ENCODE data around the gene VPS37D.
"Not testable (repeated sequence)": the region's sequence is repeated elsewhere in the genome, so short reads cannot be mapped to it uniquely, and the experiment has no call there.

The VPS37D gene

GRCh38 chr7:73669288-73669701 lies 1.7 kb downstream of the VPS37D start:
- no peak overlapping the region for H3K9ac ChIP-seq (ENCODE audit: low read depth, low read length)
- H3K4me1 ChIP-seq (ENCODE audit: insufficient read depth, low read length) = peaks cover 4% of the 10 kb centered on the region; the same call in 1 of the 2 replicates
- H3K27ac ChIP-seq (ENCODE audit: low read length) = no peak overlapping the region
- peaks cover 19% of the 10 kb centered on the region for H3K27me3 ChIP-seq (ENCODE audit: insufficient read depth, low read length)
- no peak overlapping the region for H3K4me3 ChIP-seq (ENCODE audit: low read length)
- H3K9me3 ChIP-seq (ENCODE audit: insufficient read depth, low read depth, low read length) = no peaks in the 10 kb centered on the region
- H3K36me3 ChIP-seq (ENCODE audit: insufficient read depth, low read depth, low read length) = no peaks in the 10 kb centered on the region

- no peaks in the 10 kb centered on the region for H3K9me3 ChIP-seq (ENCODE audit: insufficient read depth, low read depth, low read length)
- peaks cover 4% of the 10 kb centered on the region; the same call in 1 of the 2 replicates for H3K4me1 ChIP-seq (ENCODE audit: insufficient read depth, low read length)
- H3K4me3 ChIP-seq (ENCODE audit: low read length) = no peak overlapping the region
These were observed 2.3 kb downstream of the VPS37D start for GRCh38 chr7:73669858-73670385.

DNA sequence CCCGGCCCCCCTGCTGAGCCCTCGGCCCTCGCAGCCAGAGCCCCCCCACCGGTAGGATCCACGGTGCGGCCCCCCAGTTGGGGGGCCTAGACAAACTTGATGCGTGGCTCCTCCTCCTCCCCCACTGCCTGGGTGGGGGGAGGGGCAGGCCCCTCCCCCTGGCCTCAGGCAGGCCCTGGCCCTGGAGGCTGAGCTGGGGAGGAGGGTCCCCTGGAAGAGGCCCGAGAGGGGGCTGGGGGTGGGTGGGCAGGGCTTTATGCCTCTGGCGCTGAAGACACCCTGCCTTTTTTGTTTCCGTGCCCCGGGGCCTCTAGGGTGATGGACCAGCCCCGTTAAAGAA lies 3.7 kb downstream of the VPS37D start:
- Histone ChIP-seq H3K4me1 (ENCODE audit: insufficient read depth, low read length) (no peaks in the 10 kb centered on the region), H3K9ac (ENCODE audit: low read depth, low read length) (no peak overlapping the region), H3K36me3 (ENCODE audit: insufficient read depth, low read depth, low read length) (no peaks in the 10 kb centered on the region), H3K27me3 (ENCODE audit: insufficient read depth, low read length) (peaks cover 12% of the 10 kb centered on the region), H3K9me3 (ENCODE audit: insufficient read depth, low read depth, low read length) (no peaks in the 10 kb centered on the region), H3K27ac (ENCODE audit: low read length) (no peak overlapping the region), H3K4me3 (ENCODE audit: low read length) (no peak overlapping the region)

More at GRCh38 chr7:73669858-73670385, 2.3 kb downstream of the VPS37D start:
- H3K9ac ChIP-seq (ENCODE audit: low read depth, low read length) = no peak overlapping the region
- H3K27me3 ChIP-seq (ENCODE audit: insufficient read depth, low read length) = peaks cover 19% of the 10 kb centered on the region
- no peaks in the 10 kb centered on the region for H3K36me3 ChIP-seq (ENCODE audit: insufficient read depth, low read depth, low read length)
- H3K27ac ChIP-seq (ENCODE audit: low read length) = no peak overlapping the region

DNA sequence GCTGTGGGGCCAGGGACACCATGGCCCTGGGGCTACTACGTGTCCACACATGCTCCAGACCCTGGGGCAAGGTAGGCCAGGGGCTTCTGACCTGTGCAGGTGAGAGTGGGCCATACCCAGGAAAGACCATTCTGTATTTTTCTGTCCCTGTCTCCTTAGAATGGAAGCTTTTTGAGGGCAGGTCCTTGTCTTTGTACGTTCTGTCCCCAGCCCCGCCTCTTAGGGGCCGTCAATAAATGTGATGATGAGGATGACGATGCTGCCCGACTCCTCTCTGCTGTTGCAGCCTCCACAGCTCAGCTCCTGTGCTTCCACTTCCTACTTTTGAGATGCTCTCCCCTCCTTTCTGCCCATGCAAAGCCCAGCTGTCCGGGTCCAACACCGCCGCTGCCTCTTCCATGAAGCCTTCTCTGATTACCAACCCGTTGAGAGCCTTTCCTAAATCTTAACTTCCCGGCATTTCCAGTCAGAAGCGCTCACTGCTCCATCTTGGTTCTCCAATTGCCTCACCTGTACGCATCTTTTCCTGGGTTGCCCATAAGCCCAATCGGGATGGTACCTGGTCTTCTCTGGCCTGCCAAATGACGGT lies 4.3 kb downstream of the VPS37D start:
- no peak overlapping the region for H3K4me3 ChIP-seq (ENCODE audit: low read length)
- no peaks in the 10 kb centered on the region for H3K4me1 ChIP-seq (ENCODE audit: insufficient read depth, low read length)
- no peaks in the 10 kb centered on the region for H3K36me3 ChIP-seq (ENCODE audit: insufficient read depth, low read depth, low read length)
- H3K9ac ChIP-seq (ENCODE audit: low read depth, low read length) = no peak overlapping the region
- H3K27me3 ChIP-seq (ENCODE audit: insufficient read depth, low read length) = peaks cover 12% of the 10 kb centered on the region
- no peak overlapping the region for H3K27ac ChIP-seq (ENCODE audit: low read length)
- H3K9me3 ChIP-seq (ENCODE audit: insufficient read depth, low read depth, low read length) = no peaks in the 10 kb centered on the region

- Histone ChIP-seq H3K36me3 (ENCODE audit: insufficient read depth, low read depth, low read length) (peaks cover 12% of the 10 kb centered on the region; the same call in 1 of the 2 replicates), H3K4me3 (ENCODE audit: low read length) (no peak overlapping the region), H3K4me1 (ENCODE audit: insufficient read depth, low read length) (no peaks in the 10 kb centered on the region), H3K9ac (ENCODE audit: low read depth, low read length) (no peak overlapping the region), H3K27ac (ENCODE audit: low read length) (no peak overlapping the region), H3K9me3 (ENCODE audit: insufficient read depth, low read depth, low read length) (no peaks in the 10 kb centered on the region), H3K27me3 (ENCODE audit: insufficient read depth, low read length) (no peaks in the 10 kb centered on the region)
These were observed 7.0 kb downstream of the VPS37D start for GRCh38 chr7:73674468-73675124.

- not testable (repeated sequence) for H3K4me1 ChIP-seq (ENCODE audit: insufficient read depth, low read length); H3K9me3 ChIP-seq (ENCODE audit: insufficient read depth, low read depth, low read length); H3K9ac ChIP-seq (ENCODE audit: low read depth, low read length); H3K27me3 ChIP-seq (ENCODE audit: insufficient read depth, low read length); H3K4me3 ChIP-seq (ENCODE audit: low read length); H3K27ac ChIP-seq (ENCODE audit: low read length)
- peaks cover 12% of the 10 kb centered on the region; the same call in 1 of the 2 replicates for H3K36me3 ChIP-seq (ENCODE audit: insufficient read depth, low read depth, low read length)
These were observed 8.4 kb downstream of the VPS37D start for GRCh38 chr7:73676062-73676461.

DNA sequence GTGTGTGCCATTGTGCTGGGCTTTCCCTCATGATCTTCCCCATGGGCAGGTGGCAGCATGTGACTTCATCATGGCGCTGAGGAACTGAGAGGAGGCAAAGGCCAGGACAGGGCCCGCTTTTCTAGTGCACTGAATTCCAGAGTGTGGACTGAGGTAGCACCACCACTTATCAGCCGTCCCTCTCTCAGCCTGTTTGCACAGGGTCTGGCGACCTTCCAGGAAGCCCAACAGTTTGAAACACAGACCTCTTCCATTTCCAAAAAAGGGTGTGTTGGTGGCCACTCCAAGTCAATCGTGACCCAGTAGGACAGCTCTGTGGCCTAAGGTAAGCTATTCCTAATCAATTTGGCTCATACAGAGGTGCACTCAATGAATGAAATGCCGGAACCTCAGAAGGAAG lies 11.2 kb downstream of the VPS37D start:
- no peak overlapping the region for H3K27ac ChIP-seq (ENCODE audit: low read length)
- H3K4me3 ChIP-seq (ENCODE audit: low read length) = no peak overlapping the region
- H3K9me3 ChIP-seq (ENCODE audit: insufficient read depth, low read depth, low read length) = no peaks in the 10 kb centered on the region
- no peak overlapping the region for H3K9ac ChIP-seq (ENCODE audit: low read depth, low read length)
- peaks cover 2% of the 10 kb centered on the region; the same call in 1 of the 2 replicates for H3K4me1 ChIP-seq (ENCODE audit: insufficient read depth, low read length)
- peaks cover 12% of the 10 kb centered on the region; the same call in 1 of the 2 replicates for H3K36me3 ChIP-seq (ENCODE audit: insufficient read depth, low read depth, low read length)
- no peaks in the 10 kb centered on the region for H3K27me3 ChIP-seq (ENCODE audit: insufficient read depth, low read length)

- H3K4me3 ChIP-seq (ENCODE audit: low read length) = no peak overlapping the region
- no peak overlapping the region for H3K9ac ChIP-seq (ENCODE audit: low read depth, low read length)
- peaks cover 12% of the 10 kb centered on the region; the same call in 1 of the 2 replicates for H3K36me3 ChIP-seq (ENCODE audit: insufficient read depth, low read depth, low read length)
- H3K4me1 ChIP-seq (ENCODE audit: insufficient read depth, low read length) = peaks cover 2% of the 10 kb centered on the region; the same call in 1 of the 2 replicates
- H3K9me3 ChIP-seq (ENCODE audit: insufficient read depth, low read depth, low read length) = no peaks in the 10 kb centered on the region
- H3K27ac ChIP-seq (ENCODE audit: low read length) = no peak overlapping the region
- no peaks in the 10 kb centered on the region for H3K27me3 ChIP-seq (ENCODE audit: insufficient read depth, low read length)
These were observed 12.1 kb downstream of the VPS37D start for GRCh38 chr7:73679709-73680108.

GRCh38 chr7:73680501-73680900 lies 12.9 kb downstream of the VPS37D start:
- no peaks in the 10 kb centered on the region for H3K9me3 ChIP-seq (ENCODE audit: insufficient read depth, low read depth, low read length)
- peaks cover 12% of the 10 kb centered on the region; the same call in 1 of the 2 replicates for H3K36me3 ChIP-seq (ENCODE audit: insufficient read depth, low read depth, low read length)
- H3K4me1 ChIP-seq (ENCODE audit: insufficient read depth, low read length) = peaks cover 2% of the 10 kb centered on the region; the same call in 1 of the 2 replicates
- no peak overlapping the region for H3K27ac ChIP-seq (ENCODE audit: low read length)
- H3K9ac ChIP-seq (ENCODE audit: low read depth, low read length) = no peak overlapping the region
- no peak overlapping the region for H3K4me3 ChIP-seq (ENCODE audit: low read length)
- no peaks in the 10 kb centered on the region for H3K27me3 ChIP-seq (ENCODE audit: insufficient read depth, low read length)

- Histone ChIP-seq H3K4me1 (ENCODE audit: insufficient read depth, low read length) (peaks cover 2% of the 10 kb centered on the region; the same call in 1 of the 2 replicates), H3K9ac (ENCODE audit: low read depth, low read length) (no peak overlapping the region), H3K27ac (ENCODE audit: low read length) (no peak overlapping the region), H3K9me3 (ENCODE audit: insufficient read depth, low read depth, low read length) (no peaks in the 10 kb centered on the region), H3K27me3 (ENCODE audit: insufficient read depth, low read length) (no peaks in the 10 kb centered on the region), H3K4me3 (ENCODE audit: low read length) (no peak overlapping the region), H3K36me3 (ENCODE audit: insufficient read depth, low read depth, low read length) (peaks cover 12% of the 10 kb centered on the region; the same call in 1 of the 2 replicates)
These were observed 13.4 kb downstream of the VPS37D start for GRCh38 chr7:73681031-73681430.

DNA sequence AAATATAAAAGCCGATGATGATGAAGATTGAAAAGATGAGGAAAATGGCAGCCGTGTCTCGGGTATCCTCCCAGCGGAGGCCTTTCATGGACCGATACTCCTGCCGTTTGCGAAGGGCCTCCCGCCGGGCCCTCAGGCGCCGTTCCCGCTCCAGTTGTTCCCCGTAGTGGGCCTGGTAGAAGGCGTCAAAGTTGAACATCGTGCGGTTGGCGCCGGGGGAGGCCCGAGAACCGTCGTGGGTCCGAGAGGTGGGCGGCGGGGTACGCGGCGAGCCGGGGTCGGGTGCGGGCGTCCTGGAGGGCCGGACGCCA lies 15.1 kb downstream of the VPS37D start:
- Histone ChIP-seq H3K36me3 (ENCODE audit: insufficient read depth, low read depth, low read length) (peaks cover 27% of the 10 kb centered on the region), H3K9me3 (ENCODE audit: insufficient read depth, low read depth, low read length) (no peaks in the 10 kb centered on the region), H3K9ac (ENCODE audit: low read depth, low read length) (peak overlapping the region; percentile 92), H3K27me3 (ENCODE audit: insufficient read depth, low read length) (no peaks in the 10 kb centered on the region), H3K4me1 (ENCODE audit: insufficient read depth, low read length) (peaks cover 2% of the 10 kb centered on the region; the same call in 1 of the 2 replicates), H3K27ac (ENCODE audit: low read length) (no peak overlapping the region), H3K4me3 (ENCODE audit: low read length) (peak overlapping the region; percentile 97)

Data from iPS-20b (cell line).